H4 (cell line): ENCODE results near the gene LHX3. TPM values are rescaled to one million over a fixed set of nuclear protein-coding genes. Genes with fewer than 3 reads are reported as not detected.

Source experiments
- DNase-seq: peaks from one replicate; pipeline ENCODE4 v3.0.0-alpha.2; 2015; ENCODE audit warnings: low spot score
- total RNA-seq: library from RNA; depleted of rRNA; stranded (reverse); fragments of >200 nt; shearing (Covaris generic); gene quantifications from 2 replicates; pipeline ENCODE4 v1.2.3, GENCODE V29; 2014

LHX3 gene
- total RNA-seq, 1 experiment from 2014 or later, result not detected

- DNase-seq, result no peak
These were observed 26.7 kb downstream of the LHX3 start for GRCh38 chr9:136178061-136178772.

- DNase-seq, result no peak
These were observed 27.7 kb downstream of the LHX3 start for GRCh38 chr9:136177224-136177623.

- DNase-seq, result no peak
These were observed 29.2 kb downstream of the LHX3 start for GRCh38 chr9:136175616-136176197.

- no peak for DNase-seq
These were observed 29.9 kb downstream of the LHX3 start for GRCh38 chr9:136174779-136175615.

- DNase-seq, result no peak
These were observed 31.2 kb downstream of the LHX3 start for GRCh38 chr9:136173648-136174290.

GRCh38 chr9:136172412-136173079 lies 32.4 kb downstream of the LHX3 start:
- no peak for DNase-seq

- no peak for DNase-seq
These were observed 33.0 kb downstream of the LHX3 start for GRCh38 chr9:136171801-136172411.

GRCh38 chr9:136171009-136171800 lies 33.7 kb downstream of the LHX3 start:
- no peak for DNase-seq

GRCh38 chr9:136170006-136170901 lies 34.7 kb downstream of the LHX3 start:
- no peak for DNase-seq

GRCh38 chr9:136169495-136169894 lies 35.4 kb downstream of the LHX3 start:
- DNase-seq, result no peak

GRCh38 chr9:136163248-136163850 lies 41.6 kb downstream of the LHX3 start:
- no peak for DNase-seq

GRCh38 chr9:136160995-136161610 lies 43.8 kb downstream of the LHX3 start:
- no peak for DNase-seq

- DNase-seq, result no peak
These were observed 44.5 kb downstream of the LHX3 start for GRCh38 chr9:136160381-136160841.

GRCh38 chr9:136159851-136160250 lies 45.1 kb downstream of the LHX3 start:
- DNase-seq, result no peak

GRCh38 chr9:136157477-136158265 lies 47.3 kb downstream of the LHX3 start:
- DNase-seq, result no peak

- DNase-seq, result no peak
These were observed 48.5 kb downstream of the LHX3 start for GRCh38 chr9:136156209-136157120.
